HG03565 (cell line): Measurements from ENCODE around the gene PRKAG2.

Experiments used
- ATAC-seq: cut with Tn5 transposase; IDR thresholded peaks from one replicate; pipeline ENCODE4 v1.9.1; 2021; ENCODE audit warnings: mild to moderate bottlenecking, moderate library complexity; ENCODE audit not compliant: unreplicated experiment

The PRKAG2 gene

DNA sequence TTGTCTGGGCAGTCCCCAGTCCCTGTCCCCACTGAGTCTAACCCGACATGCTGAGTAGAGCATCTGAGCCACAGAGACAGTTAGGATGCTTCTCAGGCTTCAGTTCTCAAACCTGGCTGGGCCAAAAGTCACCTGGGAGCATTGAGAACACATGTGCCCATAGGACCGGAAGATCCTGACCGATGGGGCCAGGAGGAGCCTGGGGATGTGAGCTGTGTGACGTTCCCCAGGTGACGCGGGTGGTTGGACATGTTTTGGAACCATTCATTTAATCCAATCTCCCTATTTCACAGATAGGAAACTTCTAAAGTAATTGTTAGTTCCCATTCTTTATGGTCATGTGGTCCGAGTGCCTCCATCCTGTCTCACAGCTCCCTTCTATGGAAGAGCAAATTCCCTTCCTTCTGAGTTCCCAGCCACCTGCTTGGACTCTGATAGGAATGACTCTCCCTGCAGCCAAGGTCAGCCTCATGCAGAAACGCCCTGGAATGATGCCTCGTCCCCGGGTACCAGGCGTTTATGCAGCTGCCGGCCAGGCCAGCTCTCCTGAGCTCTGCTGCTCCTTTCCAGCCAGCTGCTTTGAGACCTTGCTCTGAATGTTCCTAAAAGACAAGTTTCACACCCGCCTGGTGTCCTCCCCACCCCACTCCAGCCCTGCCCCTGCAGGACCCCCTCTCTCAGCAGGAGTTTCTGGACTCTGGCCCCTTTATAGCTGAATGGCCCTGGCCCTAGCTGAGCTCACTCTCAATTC, 190.7 kb downstream of the PRKAG2 start:
- no peak for ATAC-seq

DNA sequence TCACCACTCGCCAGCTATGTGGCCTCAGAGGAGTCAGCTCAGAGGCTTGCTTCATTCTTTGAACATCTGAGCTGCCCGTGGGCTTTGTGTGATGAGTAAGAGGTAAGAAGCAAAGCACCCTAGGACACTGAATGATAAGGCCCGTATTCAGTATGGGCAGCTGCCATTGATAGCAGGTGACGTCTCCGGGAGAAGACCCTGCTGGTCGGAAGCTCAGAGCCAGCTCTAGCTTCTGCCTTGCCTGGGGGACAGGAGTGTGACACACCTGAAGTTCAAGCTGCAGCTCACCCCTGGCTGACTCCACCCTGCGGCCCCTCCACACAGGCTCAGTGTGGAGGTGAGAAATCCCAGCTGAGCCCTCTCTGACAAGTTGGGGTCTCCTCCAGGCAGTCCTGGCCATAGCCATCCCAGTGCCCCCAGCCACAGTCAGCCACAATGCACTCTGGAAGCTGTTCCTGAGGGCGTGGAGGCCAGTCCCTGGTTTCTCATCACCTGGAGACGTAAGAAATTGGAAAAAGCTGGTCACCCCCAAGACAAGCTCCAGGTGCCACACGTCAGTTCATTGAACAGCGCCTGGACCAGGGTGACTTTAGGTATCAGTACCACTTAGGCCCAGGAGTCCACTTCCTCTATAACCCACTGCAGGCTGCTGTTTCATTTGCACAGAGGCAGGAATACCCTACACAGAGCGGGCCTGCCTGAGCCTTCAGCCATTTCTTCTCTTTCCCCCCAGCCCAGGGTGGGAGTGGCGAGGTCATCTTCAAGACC, 192.3 kb downstream of the PRKAG2 start:
- ATAC-seq, result no peak

DNA sequence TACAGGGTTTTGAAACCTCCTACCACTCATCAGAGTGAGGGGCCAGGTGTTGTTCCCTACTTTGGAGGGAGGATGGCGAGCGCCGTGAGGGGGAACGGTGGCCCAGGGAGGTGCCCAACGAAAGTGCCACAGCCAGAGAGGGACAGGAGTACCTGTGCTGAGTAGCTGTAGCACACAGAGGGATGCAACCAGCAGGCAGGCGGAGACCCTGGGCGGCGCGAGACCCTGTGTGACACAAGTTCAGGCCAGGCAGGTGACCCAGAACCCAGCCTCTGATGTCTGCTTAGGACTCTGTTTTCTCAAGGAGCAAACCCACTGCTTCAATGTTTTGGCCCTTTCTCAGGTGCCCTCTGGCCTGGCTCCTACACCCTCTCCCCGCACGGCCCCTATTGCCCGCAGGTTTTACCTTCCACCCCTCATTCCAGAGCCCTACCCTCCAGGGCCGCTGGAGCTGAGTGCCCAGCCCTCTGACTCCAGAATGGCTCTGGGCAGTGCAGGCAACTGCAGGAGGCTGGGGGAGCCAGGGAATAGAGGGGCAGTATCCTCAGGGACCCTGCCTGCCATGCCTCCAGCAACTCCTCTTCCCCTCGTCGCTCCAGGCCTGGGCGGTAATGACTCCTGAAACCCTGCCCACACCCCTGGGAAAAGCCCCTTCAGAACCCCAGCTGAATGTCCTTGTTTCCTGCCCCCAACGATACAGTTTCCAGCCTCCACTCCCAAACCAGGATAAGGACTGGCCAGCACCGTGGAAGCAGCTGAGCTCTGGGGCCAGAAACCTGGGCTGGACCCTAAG, 193.1 kb downstream of the PRKAG2 start:
- no peak for ATAC-seq

DNA sequence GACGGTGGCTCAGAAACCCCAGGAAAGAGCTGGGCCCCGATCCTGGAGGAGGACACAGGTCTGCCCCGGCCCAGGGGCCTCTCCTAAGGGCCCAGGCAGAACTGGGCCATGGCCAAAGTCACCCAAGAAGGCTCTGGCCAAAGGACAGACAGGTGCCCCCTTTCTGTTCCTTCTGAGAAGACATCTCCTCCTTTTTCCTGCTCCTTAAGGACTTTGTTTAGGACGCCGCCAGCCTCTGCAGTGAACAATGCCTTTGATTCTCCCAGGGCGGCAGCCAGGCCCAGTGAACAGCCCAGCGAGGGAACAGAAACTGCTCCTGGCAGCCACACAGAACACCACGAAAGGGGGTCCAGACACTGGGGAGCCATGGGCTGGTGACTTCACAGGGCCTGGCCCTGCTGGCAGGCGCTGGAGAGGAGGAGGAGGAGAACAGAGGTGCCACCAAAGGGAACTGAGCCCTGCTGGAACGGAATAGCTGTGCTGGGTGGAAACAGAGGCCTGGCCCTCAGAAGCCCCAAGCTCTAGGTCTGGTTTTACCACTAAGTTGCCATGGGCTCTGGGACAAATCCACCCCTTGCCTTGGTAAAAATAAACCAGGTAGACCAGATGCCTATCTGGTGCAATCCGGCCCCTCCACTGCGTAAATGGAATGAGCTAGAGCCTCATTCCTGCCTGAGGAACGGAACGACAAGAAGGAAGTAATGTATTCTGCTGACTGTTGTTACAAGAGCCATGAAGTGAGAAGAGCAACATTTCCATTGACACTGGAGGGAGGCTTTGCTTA, 193.9 kb downstream of the PRKAG2 start:
- ATAC-seq, result no peak

DNA sequence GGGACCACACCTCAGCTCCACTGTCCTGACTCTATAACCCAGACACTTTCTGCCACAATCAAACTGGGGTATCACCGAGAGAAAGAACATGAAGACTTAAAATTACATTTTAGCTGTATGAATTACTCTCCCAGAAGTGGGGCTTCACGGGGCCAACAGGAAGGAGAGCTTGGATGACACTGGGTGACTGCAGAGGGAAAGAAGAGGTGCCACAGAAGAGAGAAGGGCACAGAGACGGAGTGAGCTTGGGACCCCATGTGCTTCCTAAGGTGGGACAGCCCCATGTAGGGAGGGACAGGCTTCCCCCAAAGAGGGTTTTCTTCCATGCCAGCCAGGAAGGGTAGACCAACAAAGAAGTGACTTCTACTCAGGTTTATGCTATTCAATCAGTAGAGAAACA, 195.2 kb downstream of the PRKAG2 start:
- no peak for ATAC-seq

DNA sequence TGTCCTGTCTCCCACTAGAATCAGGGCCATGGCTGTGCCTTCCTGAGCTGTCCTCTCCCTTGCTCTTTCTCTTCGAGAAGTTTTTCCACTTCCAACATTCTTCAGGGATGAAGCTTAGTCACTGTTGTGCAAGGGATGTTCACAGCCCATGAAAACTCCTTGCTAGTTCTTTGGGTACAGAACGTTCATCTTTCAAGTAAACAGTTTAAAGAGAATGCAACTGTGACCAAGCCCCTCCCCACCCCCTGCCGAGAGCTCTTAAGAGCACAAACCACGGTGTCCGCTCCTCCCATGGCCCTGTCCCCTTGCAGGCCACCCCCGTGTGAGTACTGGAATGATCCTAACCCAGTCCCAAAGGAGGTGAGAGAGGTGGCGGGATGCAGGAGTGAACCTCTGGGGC, 196.1 kb downstream of the PRKAG2 start:
- no peak for ATAC-seq

DNA sequence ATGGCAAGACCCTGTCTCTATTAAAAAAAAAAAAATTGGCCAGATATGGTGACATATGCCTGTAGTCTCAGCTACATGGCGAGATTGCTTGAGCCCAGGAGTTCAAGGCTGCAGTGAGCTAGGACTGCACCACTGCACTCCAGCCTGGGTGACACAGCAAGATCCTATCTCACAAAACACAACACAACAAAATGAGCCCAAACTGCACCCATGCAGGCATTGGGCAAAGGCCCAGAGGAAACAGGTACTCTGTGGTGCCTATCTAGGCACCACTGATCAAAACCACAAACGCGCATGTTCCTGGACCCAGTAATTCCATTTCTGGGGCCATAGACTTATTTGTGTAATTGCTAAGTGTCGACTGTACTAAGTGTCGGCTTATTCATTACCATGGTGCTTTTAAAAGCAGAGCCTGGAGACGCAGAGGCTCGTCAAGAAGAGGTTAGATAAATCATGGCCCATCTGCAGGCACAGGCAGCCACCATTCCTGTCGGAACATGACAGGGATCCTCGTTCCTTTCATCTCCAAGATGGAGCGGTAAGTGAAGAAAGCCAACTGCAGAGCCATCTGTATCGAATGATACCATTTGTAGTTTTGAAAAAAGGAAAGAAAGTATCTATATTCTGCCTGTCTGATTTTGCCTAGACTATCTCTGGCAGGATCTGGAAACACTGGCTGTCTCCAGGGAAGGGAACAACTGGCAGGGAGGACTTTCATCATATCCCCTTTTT, 196.9 kb downstream of the PRKAG2 start:
- ATAC-seq, result no peak

DNA sequence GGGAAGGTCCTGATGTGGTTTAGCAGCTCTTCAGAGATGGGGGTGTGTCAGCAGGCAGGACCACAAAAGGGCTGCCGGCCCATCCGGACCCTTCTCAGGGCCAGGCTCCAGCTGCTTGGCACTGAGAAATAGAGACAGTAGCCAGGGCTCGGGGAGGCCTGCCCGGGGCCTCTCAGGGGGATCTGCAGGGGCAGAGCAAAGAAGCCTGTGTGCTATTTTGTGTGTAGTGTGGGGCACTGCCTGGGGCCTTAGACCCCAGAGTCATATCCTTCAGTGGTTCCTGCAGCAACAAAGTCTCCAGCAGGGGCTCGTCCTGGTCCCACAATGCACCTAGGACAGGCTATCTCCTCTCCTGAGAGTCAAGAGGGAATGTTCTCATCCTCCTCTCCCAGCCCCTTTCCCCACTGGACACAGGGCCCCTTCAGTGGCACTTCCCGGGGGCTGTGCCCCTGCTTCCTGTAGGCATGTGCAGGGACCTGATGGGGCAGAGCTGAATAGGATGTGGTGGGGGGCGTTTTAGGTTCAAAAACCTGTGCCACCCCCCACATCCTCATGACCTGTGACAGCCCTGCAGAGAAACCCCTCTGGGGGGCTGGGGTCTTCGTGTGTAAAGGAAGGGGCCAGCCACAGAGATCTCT, 197.7 kb downstream of the PRKAG2 start:
- ATAC-seq, result no peak

DNA sequence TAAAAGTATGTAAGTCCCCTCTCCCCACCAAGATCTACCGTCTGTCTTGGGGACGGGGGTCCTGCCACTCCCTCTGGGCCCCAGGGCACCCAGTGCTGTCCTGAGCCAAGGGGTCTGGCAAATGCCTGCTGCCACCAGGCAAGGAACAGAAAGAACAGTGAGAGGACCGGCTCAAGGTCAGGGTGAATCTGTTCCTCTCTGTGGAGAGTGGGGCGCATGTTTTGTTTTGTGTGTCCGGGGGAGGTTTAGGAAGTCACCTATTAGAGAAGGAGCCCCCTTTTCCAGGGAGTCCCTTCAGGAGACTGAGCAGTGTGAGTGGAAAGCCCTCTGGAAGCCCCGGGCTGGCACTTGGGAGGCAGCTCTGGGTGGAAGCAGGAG, 198.7 kb downstream of the PRKAG2 start:
- no peak for ATAC-seq

DNA sequence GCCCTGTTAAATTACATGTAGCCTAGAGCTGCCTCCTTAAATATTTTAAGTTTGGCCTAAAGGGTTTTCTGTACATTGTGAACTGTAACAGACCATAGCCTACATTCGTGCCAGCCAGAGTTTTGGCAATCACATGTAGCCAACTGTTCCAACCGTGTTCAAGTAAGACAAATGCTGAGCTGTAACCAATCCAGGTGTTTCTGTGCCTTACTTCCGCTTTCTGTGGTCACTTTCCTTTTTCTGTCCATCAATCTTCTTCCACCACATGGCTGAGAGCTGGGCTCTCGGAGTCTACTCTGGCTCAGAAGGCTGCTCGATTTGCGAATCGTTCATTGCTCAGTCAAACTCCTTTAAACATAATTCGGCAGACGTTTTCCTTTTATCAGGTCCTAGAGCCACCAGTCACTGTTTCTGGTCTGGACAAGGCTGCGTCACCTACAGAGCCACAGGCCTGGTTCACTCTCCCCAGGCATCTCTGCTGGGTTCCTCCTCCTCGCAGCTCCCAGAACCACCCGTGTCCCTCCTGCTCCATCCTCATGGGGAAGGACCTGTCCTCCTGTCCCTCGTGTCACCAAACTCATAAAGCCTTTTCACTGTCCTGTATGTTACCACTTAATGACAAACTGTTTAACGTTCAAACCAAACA, 199.2 kb downstream of the PRKAG2 start:
- no peak for ATAC-seq

DNA sequence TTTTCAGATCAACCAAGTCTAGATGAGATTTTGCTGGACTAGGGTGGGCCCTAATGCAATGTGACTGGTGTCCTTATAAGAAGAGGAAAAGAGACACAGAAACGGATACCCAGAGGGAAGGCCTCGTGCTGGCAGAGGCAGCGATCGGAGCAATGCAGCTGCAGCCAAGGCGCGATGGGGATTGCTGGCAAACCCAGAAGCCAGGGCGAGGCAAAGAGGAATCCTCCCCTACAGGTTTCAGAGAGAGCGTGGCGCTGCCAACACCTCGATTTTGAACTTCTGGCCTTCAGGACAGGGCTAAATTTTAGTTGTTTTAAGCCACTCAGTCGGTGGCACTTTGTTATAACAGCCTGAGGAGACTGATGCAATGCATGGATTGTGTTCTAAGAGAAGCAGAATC, 200.2 kb downstream of the PRKAG2 start:
- ATAC-seq, result no peak

DNA sequence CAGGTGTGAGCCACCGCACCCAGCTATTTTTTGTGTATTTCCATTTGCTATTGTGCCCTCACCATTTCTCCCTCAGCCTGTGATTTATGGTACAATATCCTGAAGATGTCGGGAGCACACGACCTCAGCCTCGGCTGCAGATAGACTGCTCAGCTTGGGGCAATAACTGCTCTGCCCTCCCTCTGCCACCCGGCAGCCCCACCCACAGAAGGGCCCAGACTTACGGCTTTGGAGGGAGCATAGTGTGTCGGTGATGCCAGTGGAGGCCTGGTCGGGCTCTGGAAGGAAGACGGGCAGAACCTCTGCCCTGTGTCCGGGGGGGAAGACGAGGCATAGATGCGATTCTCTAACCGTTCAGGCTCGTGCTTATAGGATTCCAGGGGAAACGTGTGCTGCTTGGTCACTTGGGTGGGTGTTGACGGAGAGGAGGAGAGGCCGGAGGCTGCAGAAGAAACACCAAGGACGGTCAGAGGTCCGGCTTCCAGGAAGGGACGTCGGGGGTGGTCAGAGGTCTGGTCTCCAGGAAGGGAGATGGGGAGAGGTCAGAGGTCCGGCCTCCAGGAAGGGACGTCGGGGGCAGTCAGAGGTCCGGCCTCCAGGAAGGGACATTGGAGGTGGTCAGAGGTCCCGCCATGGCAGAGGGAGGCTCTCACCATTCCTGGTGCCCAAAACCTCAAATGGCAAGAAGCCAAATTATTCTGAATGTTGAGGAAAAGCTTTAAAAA, 201.6 kb downstream of the PRKAG2 start:
- ATAC-seq, result no peak

DNA sequence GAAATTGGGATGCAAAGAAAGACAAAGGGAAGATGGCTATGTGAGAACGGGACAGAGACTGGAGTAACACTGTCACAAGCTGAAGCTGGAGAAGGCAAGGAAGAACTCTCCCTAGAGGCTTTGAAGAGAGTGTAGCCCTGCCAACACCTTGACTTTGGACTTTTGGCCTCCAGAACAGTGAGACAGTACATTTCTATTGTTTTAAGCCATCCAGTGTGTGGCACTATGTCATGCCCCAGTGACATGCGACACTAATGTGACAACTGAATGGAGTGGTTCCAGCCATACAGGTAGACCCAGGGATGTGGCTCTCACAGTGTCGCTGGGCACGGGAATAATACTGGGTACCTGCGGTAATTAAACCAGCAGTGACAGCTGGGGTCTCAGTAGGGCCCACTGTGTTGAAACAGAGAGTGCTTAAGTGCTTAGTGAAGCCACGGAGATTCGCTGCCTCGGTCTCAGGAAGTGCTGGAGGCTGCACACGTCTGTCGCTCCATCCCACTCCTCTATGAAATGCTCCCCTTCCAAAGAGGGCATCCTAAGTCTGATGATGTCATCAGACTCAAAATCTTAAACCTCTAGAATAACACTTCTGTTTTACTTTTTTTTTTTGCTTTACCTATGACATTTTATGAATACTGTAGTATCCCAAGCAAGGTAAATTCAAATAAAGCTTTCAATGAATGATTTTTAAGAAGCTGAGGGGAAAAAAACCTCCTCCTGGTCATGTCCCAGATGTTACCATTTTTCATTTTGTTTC, 202.6 kb downstream of the PRKAG2 start:
- no peak for ATAC-seq

DNA sequence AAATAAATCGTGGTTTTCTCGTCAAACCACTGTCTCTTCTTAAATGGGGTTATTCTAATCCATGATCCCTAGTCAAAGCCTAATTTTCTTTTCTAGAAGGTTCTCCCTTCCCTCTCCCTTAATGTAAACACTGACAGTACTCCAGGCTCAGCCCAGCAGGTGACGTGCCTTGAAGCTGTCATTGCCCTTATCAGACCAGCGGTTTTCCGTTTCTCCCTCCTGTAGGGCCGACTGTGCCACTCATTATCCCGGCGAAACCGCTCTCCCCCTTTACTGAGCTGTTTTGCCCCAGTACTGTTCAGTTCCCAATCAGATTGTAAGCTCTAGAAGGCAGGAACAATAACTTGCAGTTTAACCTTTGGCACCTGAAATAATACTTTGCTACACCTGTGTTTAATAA, 203.7 kb downstream of the PRKAG2 start:
- no peak for ATAC-seq

DNA sequence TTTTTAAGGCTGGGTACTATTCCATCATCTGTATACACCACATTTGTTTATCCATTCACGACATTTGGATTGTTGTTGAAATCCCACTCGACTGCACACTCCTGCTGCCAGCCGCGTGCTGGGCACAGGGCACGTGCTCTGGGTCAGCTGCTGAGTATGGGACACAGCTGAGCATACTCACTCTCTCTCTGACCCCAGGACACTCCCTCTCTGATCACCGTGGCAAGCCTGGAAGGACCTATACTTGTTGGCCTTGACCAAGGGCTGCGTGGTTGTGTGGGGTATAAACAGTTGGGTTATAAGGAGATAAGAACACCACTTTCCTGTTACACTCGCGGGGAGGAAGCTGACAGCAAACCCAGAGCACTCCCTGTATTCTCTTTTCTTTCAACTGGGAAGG, 204.2 kb downstream of the PRKAG2 start:
- no peak for ATAC-seq

DNA sequence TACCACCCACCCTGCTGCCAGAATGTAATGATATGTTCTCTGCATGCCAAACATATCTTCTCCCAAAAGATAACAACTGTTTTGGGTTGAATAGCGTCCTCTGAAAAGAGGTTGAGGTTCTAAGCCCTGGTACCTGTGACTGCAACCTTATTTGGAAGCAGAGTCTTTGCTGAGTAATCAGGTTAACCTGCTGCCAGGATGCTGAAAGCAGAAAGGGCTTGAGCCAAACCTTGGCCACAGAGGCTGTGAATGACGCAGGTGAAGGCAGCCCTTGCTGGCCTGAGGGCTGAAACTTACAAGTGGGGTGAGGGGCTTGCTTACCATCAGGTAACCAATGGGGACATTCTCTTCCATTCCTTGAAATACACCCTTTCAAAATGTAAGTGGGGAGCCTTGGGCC, 205.4 kb downstream of the PRKAG2 start:
- ATAC-seq, result no peak

DNA sequence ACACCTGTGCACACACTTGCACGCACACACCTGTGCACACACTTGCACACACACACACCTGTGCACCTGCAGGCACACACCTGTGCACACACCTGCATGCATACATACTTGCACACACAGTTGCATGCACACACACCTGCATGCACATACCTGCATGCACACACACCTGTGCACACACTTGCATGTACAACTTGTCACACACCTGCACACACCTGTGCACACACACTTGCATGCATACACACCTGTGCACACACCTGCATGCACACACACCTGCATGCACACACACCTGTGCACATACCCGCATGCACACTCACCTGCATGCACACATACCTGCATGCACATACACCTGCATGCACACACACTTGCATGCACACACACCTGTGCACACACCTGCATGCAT, 207.2 kb downstream of the PRKAG2 start:
- no peak for ATAC-seq

DNA sequence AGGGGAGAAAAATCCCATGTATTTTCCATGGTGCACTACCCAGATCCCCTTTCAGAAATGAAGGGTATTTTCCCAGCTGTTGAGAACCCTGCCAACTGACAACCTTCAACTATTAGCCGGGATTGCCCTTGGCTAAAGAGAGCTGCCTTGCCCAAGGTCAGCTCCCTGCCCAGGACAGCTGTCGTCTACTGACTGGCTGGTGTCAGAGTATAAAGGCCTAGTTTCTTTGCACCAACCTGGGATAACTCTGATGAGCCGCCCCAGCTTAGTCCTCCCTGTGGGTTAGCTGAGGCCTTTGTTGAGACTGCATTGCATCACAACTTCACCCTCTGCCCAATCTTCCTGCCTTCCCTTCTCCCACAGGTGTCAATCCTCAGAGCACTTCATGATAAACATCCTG, 210.0 kb downstream of the PRKAG2 start:
- no peak for ATAC-seq
